ENCODE measurements around the gene OR2A12.

- no peak for TF ChIP-seq CTCF (IDR thresholded peaks at IDR 0.05)
- TF ChIP-seq POLR2A (IDR thresholded peaks at IDR 0.05) = no peak
Observed at GRCh38 chr7:144036302-144036885, 49.7 kb upstream of the OR2A12 start.

Measured in adrenal gland (tissue), 5 donors.